ENCODE measurements around the gene SRPRA. TPM values are rescaled to one million over a fixed set of nuclear protein-coding genes. Genes with fewer than 3 reads are reported as not detected.

Gene SRPRA
- total RNA-seq, 1 experiment from 2014 or later: 64.3 TPM

GRCh38 chr11:126268361-126268707, 361 bp downstream of the SRPRA start:
- no CpG with 5 or more reads among the region's 23 CpGs for WGBS (ENCODE audit: extremely low coverage, insufficient read length, low lambda C conversion rate)
- no peak overlapping the region for H2BK20ac ChIP-seq (ENCODE audit: low read depth, low read length, poor library complexity, severe bottlenecking)
- no peak overlapping the region for H2AK5ac ChIP-seq (ENCODE audit: insufficient read length, low read length)
- peaks cover 4% of the 10 kb centered on the region for H3K79me1 ChIP-seq (ENCODE audit: insufficient read depth, low read depth, low read length, poor library complexity, severe bottlenecking)
- no peaks in the 10 kb centered on the region; the same call in 1 of the 2 replicates for H3K4me1 ChIP-seq (ENCODE audit: insufficient read depth, low read length)
- no peaks in the 10 kb centered on the region for H3K9me3 ChIP-seq (ENCODE audit: control insufficient read depth, low read depth, low read length)
- no peak overlapping the region for H2BK15ac ChIP-seq (ENCODE audit: low read depth, low read length)
- H3K4me2 ChIP-seq (ENCODE audit: insufficient read depth, insufficient read length, low read length): peak overlapping the region; percentile 83
- H4K91ac ChIP-seq (ENCODE audit: insufficient read length, low read depth, low read length): no peak overlapping the region
- H2AFZ ChIP-seq (ENCODE audit: low read length): no peak overlapping the region
- H3K27ac Mint-ChIP-seq: peak overlapping the region; percentile 99 to 100 (median 100)
- H3K9ac ChIP-seq (ENCODE audit: extremely low read depth, insufficient read length, low read length): peak overlapping the region; percentile 99
- H2BK12ac ChIP-seq (ENCODE audit: insufficient read length, low read depth, low read length): no peak overlapping the region
- H3K4me1 Mint-ChIP-seq: peaks cover 13% of the 10 kb centered on the region in 2 experiments
- no peak overlapping the region for H2BK120ac ChIP-seq (ENCODE audit: low read depth, low read length, poor library complexity, severe bottlenecking)
- peak overlapping the region; percentile 93 to 96 for H3K4me3 Mint-ChIP-seq
- no peaks in the 10 kb centered on the region for H4K20me1 ChIP-seq (ENCODE audit: control insufficient read depth, insufficient read depth, insufficient read length)
- no peak for TF ChIP-seq CTCF (conservative IDR thresholded peaks at IDR 0.05)
- H3K18ac ChIP-seq (ENCODE audit: insufficient read length, low read depth, low read length): peak overlapping the region; percentile 96
- peaks cover 44 to 66% (median 64%) of the 10 kb centered on the region in 3 experiments for H3K36me3 Mint-ChIP-seq (ENCODE audit: insufficient read depth in 1 of 3, low read depth in 3 of 3)
- H3K23ac ChIP-seq (ENCODE audit: insufficient read length, low read depth, low read length): no peak overlapping the region
- peak overlapping the region; percentile 41 for H3K27ac ChIP-seq (ENCODE audit: insufficient read length, low read depth, low read length)
- H4K8ac ChIP-seq (replicated peaks; ENCODE audit: insufficient read length, low read depth, low read length): no peak overlapping the region
- no peak overlapping the region for H3T11ph ChIP-seq (ENCODE audit: low read length)
- peaks cover 2% of the 10 kb centered on the region; the same call in 1 of the 2 replicates for H3K27me3 Mint-ChIP-seq (ENCODE audit: low read depth)
- peaks cover 8% of the 10 kb centered on the region; the same call in 1 of the 2 replicates for H3K79me2 ChIP-seq (ENCODE audit: insufficient read depth, low read length)
- peaks cover 7% of the 10 kb centered on the region for H3K23me2 ChIP-seq (ENCODE audit: insufficient read length, low read depth, low read length, poor library complexity, severe bottlenecking)
- no peak overlapping the region for H2BK5ac ChIP-seq (ENCODE audit: insufficient read length, low read length)
- no peak for DNase-seq
- H3K14ac ChIP-seq (ENCODE audit: insufficient read depth, low read length): peak overlapping the region; percentile 99
- no peak overlapping the region for H3K4ac ChIP-seq (ENCODE audit: low read depth, low read length)
- H3K56ac ChIP-seq (ENCODE audit: insufficient read length, low read depth, low read length): no peak overlapping the region
- H3K9me3 Mint-ChIP-seq: no peaks in the 10 kb centered on the region
- peak overlapping the region; percentile 36 for H4K5ac ChIP-seq (ENCODE audit: insufficient read length, low read depth, low read length)
- H3K27me3 ChIP-seq (ENCODE audit: insufficient read depth, low read length): no peaks in the 10 kb centered on the region
